GM18505 (cell line): ENCODE results near the gene TGM3.
"Not testable (repeated sequence)": the region's sequence is repeated elsewhere in the genome, so short reads cannot be mapped to it uniquely, and the experiment has no call there.

Experiments
- ATAC-seq: cut with Tn5 transposase; IDR thresholded peaks from one replicate; pipeline ENCODE4 v1.9.1; 2021; ENCODE audit not compliant: unreplicated experiment
- POLR2A ChIP-seq: IDR thresholded peaks from 4 replicates; pipeline ENCODE4 v1.6.1; 2011; ENCODE audit warnings: borderline replicate concordance; ENCODE audit not compliant: insufficient read depth, insufficient read length; ENCODE audit errors: extremely low read depth

The TGM3 gene, protein sequence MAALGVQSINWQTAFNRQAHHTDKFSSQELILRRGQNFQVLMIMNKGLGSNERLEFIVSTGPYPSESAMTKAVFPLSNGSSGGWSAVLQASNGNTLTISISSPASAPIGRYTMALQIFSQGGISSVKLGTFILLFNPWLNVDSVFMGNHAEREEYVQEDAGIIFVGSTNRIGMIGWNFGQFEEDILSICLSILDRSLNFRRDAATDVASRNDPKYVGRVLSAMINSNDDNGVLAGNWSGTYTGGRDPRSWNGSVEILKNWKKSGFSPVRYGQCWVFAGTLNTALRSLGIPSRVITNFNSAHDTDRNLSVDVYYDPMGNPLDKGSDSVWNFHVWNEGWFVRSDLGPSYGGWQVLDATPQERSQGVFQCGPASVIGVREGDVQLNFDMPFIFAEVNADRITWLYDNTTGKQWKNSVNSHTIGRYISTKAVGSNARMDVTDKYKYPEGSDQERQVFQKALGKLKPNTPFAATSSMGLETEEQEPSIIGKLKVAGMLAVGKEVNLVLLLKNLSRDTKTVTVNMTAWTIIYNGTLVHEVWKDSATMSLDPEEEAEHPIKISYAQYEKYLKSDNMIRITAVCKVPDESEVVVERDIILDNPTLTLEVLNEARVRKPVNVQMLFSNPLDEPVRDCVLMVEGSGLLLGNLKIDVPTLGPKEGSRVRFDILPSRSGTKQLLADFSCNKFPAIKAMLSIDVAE

DNA sequence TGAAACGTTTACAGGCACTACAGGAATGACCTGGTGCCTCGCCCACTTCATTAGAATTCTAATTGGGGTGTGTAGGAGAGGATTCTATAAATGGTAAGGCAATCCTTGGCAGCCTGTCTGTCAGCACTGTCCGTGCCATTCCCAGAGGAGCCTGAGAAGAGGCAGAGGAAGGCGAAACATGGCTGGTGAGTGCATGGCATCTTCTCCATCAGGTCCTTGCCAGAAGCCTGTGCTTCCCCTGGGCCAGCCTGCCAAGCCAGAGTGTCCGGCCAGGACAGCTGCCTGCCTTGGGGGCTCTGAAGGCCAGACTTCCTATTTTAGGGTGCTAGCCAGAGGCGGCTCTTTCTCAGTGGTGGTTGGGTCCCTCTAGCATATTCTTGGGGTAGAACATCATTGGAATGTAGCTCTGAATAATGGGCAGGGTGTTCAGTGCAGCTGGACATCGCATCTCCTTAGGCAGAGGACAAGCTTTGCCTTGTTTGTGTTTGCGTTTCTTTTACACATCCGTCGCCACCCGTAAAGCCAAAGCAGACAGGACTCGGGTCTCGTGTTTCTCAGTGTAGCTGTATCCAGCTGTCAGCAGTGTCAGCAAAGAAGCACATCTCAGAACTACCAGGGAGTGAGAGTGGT, at the start of gene TGM3:
Gene TGM3 (plus strand): TSS at position 116 of the 630 bp plus-strand sequence. CDS start 63 bp downstream, at position 179.
- ATAC-seq, result no peak
- no peak for TF ChIP-seq POLR2A

DNA sequence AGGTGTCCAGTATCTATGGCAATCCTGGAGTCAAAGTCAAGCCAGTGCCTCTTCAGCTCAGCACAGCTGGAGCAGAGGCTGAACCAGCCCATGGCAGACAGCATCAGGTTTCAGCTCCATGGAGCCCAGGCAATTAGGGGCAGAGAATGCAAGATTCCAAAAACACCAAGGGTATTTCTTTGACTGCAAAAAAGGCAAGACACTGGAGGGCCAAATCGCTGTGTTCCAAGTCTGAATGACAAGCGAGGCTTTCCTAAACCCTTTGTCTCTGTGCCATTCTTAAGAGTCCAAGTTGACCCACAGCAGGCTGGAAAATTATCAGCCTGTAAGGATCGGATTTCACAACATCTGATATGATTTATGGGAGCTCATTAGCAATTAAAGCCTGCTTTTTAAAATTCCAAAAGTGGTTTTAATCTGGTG, 49.7 kb upstream of the TGM3 start:
- no peak for TF ChIP-seq POLR2A
- ATAC-seq, result no peak

DNA sequence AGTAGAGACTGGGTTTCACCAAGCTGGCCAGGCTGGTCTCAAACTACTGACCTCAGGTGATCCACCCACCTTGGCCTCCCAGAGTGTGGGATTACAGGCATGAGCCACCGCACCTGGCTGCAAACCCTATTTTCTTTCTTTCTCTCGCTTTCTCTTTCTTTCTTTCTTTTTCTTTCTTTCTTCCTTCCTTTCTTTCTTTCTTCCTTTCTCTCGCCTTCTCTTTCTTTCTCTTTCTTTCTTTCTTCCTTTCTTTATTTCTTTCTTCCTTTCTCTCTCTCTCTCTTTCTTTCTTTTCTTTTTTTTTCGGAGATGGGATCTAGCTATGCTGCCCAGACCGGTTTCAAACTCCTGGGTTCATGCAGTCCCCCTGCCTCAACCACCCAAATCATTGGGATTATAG, 47.0 kb upstream of the TGM3 start:
- no peak for TF ChIP-seq POLR2A
- ATAC-seq, result no peak

DNA sequence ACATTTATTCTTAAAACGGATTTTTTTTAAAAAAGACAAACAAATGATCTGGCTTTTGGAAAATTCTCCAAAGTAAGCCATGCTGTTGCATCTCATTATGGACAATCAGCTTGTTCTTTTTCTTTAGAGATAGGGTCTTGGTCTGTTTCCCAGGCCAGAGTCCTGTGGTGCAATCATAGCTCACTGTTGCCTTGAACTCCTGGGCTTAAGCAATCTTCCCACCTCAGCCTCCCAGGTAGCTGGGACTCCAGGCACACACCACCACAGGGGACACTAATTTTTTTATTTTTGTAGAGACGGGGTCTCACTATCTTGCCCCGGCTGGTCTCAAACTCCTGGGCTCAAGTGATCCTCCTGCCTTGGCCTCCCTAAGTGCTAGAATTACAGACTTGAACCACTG, 45.9 kb upstream of the TGM3 start:
- no peak for ATAC-seq
- no peak for TF ChIP-seq POLR2A

DNA sequence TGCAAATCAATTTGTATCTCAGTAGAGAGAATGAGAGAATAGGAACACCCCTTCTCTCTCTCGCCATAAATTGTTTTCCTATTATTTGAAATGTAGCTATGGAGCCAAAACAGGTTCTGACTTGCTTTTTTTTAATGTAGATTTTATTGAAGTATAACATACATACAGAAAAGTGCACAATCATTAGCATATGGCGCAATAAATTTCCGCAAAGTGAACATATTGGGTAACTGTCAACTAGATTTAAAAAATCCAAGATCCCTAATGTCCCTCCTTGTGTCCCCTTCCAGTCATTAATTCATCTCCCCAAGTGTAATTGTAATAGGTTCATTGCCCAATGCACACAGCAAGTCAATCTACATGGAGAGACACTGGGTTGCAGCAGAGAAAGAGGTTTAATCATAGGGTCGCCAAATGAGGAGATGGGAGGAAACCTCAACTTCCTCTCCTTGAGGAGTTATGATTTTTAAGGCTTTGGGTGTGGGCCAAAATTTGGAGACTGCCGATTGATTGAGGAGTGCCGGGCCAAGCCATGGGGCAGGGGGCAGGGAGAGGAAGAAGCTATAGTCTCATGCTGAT, 43.3 kb upstream of the TGM3 start:
- no peak for ATAC-seq
- no peak for TF ChIP-seq POLR2A

DNA sequence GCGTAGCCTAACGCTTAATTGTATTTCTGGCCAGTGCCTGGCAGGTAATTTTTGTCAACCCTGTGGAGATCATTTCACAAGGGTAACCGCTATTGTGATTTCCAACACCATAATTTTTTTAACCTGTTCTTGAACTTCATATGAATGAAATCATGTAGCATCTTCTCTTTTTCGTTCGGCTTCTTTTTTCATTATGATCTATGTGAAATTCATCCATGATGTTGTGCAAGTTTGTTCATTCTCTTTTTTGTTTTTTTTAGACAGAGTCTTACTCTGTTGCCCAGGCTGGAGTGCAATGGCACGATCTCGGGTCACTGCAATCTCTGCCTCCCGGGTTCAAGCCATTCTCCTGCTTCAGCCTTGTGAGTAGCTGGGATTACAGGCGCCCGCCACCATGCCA, 42.5 kb upstream of the TGM3 start:
- no peak for TF ChIP-seq POLR2A
- ATAC-seq, result no peak

DNA sequence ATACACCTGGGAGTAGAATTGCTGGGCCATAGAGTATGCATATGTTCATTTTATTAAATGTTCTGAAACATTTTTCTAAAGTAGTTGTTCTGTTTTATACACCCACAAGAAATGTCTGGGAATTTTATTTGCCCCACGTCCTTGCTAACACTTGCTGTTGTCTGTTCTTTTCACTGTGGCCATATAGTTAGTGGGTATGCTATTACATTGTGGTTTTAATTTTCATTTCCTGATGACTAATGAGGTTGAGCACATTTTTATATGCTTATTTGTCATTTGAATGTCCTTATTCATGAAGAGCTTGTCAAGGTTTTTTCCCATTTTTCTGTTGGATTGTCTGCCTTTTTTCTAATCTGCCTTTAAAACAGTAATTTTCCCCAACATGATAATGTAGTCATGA, 41.5 kb upstream of the TGM3 start:
- no peak for ATAC-seq
- TF ChIP-seq POLR2A, result no peak

DNA sequence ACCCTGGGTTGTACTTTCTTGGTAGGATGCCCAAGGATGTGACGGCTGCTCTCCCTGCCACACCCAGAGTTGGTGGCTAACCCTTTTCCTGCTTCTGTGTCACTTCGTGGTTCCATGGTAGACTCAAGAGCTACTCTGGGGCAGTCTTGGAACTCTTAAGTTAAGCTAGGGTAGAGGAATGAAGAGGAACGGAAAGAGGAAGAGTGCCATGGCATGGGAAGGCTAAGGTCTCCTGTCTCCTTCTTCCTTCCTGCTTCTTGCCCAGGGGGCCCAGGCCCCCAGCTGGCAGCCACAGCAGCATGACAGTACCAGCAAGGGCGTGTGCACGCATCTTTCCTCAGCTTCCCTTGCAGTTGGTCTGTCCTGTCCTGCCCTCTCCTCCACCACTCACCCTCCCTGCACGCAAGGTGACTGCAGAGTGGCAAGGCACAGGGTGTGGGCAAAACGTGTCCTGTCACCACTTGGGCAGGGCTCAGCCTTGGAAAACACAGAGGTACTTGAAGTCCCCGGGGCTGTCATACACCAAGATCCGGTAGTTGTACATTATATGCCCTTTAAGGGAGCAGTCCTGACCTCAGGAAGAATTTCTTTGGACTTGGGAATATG, 39.8 kb upstream of the TGM3 start:
- no peak for ATAC-seq
- no peak for TF ChIP-seq POLR2A

DNA sequence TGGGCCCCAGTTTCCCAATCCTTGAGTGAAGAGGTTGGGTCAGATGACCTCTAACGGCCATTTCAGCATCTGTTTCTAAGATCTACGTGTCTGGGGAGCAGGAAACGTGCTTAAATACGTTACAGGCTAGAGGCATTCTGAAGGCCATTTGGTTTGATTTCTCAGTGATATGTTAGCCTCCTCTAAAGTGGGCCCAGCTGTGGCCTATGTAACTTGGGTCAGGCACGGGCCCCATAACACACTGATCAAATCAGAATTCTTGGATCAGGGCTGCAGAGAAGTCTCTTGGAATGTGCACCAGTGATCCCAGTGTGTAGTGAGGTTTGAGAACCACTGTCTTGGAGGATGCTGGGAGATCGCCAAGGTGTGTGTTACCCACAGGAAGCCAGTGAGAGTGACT, 36.1 kb upstream of the TGM3 start:
- no peak for TF ChIP-seq POLR2A
- ATAC-seq, result no peak

DNA sequence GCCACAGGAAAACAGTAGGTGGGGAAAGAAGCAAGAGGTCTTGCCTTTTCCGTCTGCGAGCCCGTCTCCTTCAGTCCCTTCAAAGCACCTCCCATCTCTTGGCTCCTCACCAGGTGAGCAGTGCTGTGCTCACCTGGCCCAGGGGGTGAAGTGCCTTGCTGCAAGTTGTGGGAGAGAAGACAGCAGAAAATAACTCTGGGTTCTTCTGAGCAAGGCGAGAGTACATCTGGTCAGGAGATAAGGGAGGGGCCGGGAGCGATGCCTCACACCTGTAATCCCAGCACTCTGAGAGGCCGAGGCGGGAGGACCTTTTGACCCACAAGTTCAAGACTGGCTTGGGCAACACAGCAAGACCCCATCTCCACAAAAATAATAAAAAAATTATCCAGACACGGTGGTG, 35.6 kb upstream of the TGM3 start:
- no peak for ATAC-seq
- TF ChIP-seq POLR2A, result no peak

DNA sequence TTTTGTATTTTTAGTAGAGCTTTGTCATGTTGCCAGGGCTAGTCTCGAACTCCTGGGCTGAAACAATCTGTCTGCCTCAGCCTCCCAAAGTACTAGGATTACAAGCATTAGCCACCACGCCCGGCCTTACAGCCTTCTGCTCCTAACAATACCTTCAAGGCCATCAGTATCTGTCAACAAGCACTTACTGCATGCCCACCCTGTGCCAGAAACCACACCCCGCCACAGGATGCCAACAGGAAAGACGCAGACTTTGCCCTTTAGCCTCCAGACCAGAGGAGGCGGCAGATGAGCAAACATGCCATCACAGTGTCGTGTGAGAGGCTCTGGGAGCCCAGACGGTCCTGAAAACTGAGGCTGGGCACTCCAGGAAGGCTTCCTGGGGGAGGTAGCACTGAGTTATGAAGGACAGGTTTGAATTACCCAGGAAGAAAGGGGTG, 34.7 kb upstream of the TGM3 start:
- TF ChIP-seq POLR2A, result no peak
- no peak for ATAC-seq

DNA sequence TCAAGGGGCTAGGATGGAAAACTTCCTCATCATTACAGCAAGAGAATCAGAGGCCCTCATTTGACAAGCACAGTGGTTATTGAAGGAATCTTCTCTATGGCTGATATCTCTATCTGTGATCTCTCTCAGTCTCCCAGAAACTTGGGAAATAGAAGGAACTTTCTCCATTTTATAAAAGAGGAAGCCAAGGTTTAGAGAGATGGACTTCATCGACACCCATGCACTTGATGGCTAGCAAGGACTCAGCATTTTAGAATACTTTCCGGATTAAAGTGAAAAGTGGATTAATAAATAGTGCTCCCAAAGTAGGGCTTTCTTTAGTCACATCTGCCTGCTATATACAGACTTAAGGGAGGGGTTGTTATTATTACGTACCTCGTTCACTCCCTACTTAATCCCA, 34.2 kb upstream of the TGM3 start:
- no peak for ATAC-seq
- TF ChIP-seq POLR2A, result no peak

DNA sequence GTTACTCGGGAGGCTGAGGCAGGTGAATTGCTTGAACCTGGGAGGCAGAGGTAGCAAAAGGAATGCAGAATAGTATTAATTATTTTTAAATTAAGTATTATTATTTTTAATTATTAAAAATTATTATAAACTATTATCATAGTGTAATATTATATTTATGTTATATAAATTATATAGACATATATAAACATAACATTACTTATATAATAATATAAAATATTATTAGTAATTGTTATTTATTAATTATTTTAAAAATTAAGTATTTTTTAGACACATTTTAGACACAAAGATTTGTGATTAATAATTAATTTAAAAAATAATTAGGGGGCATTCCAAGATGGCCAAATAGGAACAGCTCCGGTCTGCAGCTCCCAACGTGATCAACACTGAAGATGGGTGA, 31.7 kb upstream of the TGM3 start:
- ATAC-seq, result no peak
- TF ChIP-seq POLR2A, result no peak

DNA sequence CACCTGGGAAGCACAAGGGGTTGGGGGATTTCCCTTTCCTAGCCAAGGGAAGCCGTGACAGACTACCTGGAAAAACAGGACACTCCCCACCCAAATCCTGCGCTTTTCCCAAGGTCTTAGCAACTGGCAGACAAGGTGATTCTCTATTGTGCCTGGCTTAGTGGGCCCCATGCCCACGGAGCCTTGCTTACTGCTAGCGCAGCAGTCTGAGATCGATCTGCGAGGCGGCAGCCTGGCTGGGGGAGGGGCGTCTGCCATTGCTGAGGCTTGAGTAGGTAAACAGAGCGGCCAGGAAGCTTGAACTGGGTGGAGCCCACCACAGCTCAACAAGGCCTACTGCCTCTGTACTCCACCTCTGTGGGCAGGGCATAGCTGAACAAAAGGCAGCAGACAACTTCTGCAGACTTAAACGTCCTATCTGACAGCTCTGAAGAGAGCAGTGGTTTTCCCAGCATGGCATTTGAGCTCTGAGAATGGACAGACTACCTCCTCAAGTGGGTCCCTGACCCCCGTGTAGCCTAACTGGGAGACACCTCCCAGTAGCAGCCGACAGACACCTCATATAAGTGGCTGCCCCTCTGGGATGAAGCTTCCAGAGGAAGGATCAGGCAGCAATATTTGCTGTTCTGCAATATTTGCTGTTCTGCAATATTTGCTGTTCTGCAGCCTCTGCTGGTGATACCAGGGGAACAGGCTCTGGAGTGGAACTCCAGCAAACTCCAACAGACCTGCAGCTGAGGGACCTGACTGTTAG, 31.0 kb upstream of the TGM3 start:
- ATAC-seq, result not testable (repeated sequence)
